ENCODE data around the gene SMOC2. TPM values are rescaled to one million over a fixed set of nuclear protein-coding genes. Genes with fewer than 3 reads are reported as not detected.

SMOC2 gene
- total and polyA plus RNA-seq, 2 experiments from 2014 or later, result 51.0 to 88.7 TPM

- DNase-seq (ENCODE audit: low spot score), result no peak
- Histone ChIP-seq H2AFZ (no peak overlapping the region), H4K20me1 (ENCODE audit: insufficient read depth, poor library complexity, severe bottlenecking) (no peaks in the 10 kb centered on the region), H3K79me2 (no peaks in the 10 kb centered on the region), H3K36me3 (replicated peaks; ENCODE audit: insufficient read depth, low read depth) (no peaks in the 10 kb centered on the region), H3K27me3 (peaks cover 41% of the 10 kb centered on the region), H3K9me2 (replicated peaks; ENCODE audit: insufficient read depth) (no peaks in the 10 kb centered on the region), H3K4me2 (no peak overlapping the region), H3K9me3 (ENCODE audit: low read depth) (no peaks in the 10 kb centered on the region), H3K4me1 (ENCODE audit: insufficient read depth) (peaks cover 8% of the 10 kb centered on the region), H3K27ac (no peak overlapping the region), H3K4me3 (no peak overlapping the region)
- TF ChIP-seq EZH2phosphoT487 (IDR thresholded peaks at IDR 0.05; ENCODE audit: low read depth, severe bottlenecking, unreplicated experiment) (no peak), CTCF (IDR thresholded peaks at IDR 0.05; ENCODE audit: poor library complexity) (no peak), EZH2 (IDR thresholded peaks at IDR 0.05; ENCODE audit: borderline replicate concordance) (no peak)
- WGBS (ENCODE audit: low lambda C conversion rate, missing lambda C conversion rate), result 86% methylated on average over 10 of the region's 11 CpGs
Observed at GRCh38 chr6:168448243-168448855, 7.4 kb downstream of the SMOC2 start.

GRCh38 chr6:168450917-168451316 lies 9.9 kb downstream of the SMOC2 start:
- Histone ChIP-seq H3K4me3 (no peak overlapping the region), H3K79me2 (no peaks in the 10 kb centered on the region), H2AFZ (no peak overlapping the region), H3K9me2 (replicated peaks; ENCODE audit: insufficient read depth) (no peaks in the 10 kb centered on the region), H3K27ac (no peak overlapping the region), H3K4me1 (ENCODE audit: insufficient read depth) (peaks cover 8% of the 10 kb centered on the region), H3K9me3 (ENCODE audit: low read depth) (no peaks in the 10 kb centered on the region), H3K36me3 (replicated peaks; ENCODE audit: insufficient read depth, low read depth) (no peaks in the 10 kb centered on the region), H3K27me3 (peaks cover 24% of the 10 kb centered on the region), H4K20me1 (ENCODE audit: insufficient read depth, poor library complexity, severe bottlenecking) (no peaks in the 10 kb centered on the region), H3K4me2 (no peak overlapping the region)
- WGBS (ENCODE audit: low lambda C conversion rate, missing lambda C conversion rate), result 67% methylated on average over 7 of the region's 7 CpGs
- DNase-seq (ENCODE audit: low spot score), result no peak
- TF ChIP-seq EZH2 (IDR thresholded peaks at IDR 0.05; ENCODE audit: borderline replicate concordance), result no peak
- TF ChIP-seq CTCF (IDR thresholded peaks at IDR 0.05; ENCODE audit: poor library complexity), result no peak
- TF ChIP-seq EZH2phosphoT487 (IDR thresholded peaks at IDR 0.05; ENCODE audit: low read depth, severe bottlenecking, unreplicated experiment), result no peak

- H3K4me1 ChIP-seq (ENCODE audit: insufficient read depth), result peaks cover 8% of the 10 kb centered on the region
Observed at GRCh38 chr6:168451805-168452517, 11.0 kb downstream of the SMOC2 start.

More at GRCh38 chr6:168451805-168452517, 11.0 kb downstream of the SMOC2 start:
- 76% methylated on average over 5 of the region's 5 CpGs for WGBS (ENCODE audit: low lambda C conversion rate, missing lambda C conversion rate)
- no peaks in the 10 kb centered on the region for H3K9me2 ChIP-seq (replicated peaks; ENCODE audit: insufficient read depth)
- H2AFZ ChIP-seq, result no peak overlapping the region
- H3K36me3 ChIP-seq (replicated peaks; ENCODE audit: insufficient read depth, low read depth), result no peaks in the 10 kb centered on the region
- peaks cover 24% of the 10 kb centered on the region for H3K27me3 ChIP-seq
- no peak overlapping the region for H3K4me3 ChIP-seq
- no peaks in the 10 kb centered on the region for H4K20me1 ChIP-seq (ENCODE audit: insufficient read depth, poor library complexity, severe bottlenecking)
- H3K4me2 ChIP-seq, result no peak overlapping the region
- DNase-seq (ENCODE audit: low spot score), result no peak
- no peak overlapping the region for H3K27ac ChIP-seq
- H3K9me3 ChIP-seq (ENCODE audit: low read depth), result no peaks in the 10 kb centered on the region
- H3K79me2 ChIP-seq, result no peaks in the 10 kb centered on the region
- no peak for TF ChIP-seq EZH2phosphoT487 (IDR thresholded peaks at IDR 0.05; ENCODE audit: low read depth, severe bottlenecking, unreplicated experiment)
- no peak for TF ChIP-seq EZH2 (IDR thresholded peaks at IDR 0.05; ENCODE audit: borderline replicate concordance)
- TF ChIP-seq CTCF (IDR thresholded peaks at IDR 0.05; ENCODE audit: poor library complexity), result peak; percentile 50
